Astrocyte (in vitro differentiated cells and primary cell): ENCODE data around the gene PPM1F.

Source experiments
- CTCF ChIP-seq: IDR thresholded peaks from 2 replicates; pipeline ENCODE4 v1.5.1; 2011; ENCODE audit warnings: low read depth, mild to moderate bottlenecking, inconsistent platforms, low read length, moderate library complexity; ENCODE audit not compliant: insufficient read depth
- EZH2 ChIP-seq: IDR thresholded peaks from 2 replicates; pipeline ENCODE4 v1.6.1; 2012; ENCODE audit warnings: mild to moderate bottlenecking, low read length, inconsistent platforms; ENCODE audit not compliant: insufficient read depth

- TF ChIP-seq CTCF (no peak), EZH2 (no peak)
Observed at GRCh38 chr22:21984793-21985192, 32.1 kb upstream of the PPM1F start.
